Stomach (tissue), 9 donors: ENCODE measurements around the gene SMCO2. TPM values are rescaled to one million over a fixed set of nuclear protein-coding genes. Genes with fewer than 3 reads are reported as not detected.

Experiments used
- DNase-seq, 2 donors: peaks; one replicate each; pipeline versions ENCODE4 v3.0.0 to v3.0.0-alpha.2; 2013 to 2019
- H3K27ac ChIP-seq, 5 donors: fragments of 200-600 bp in 4 of 5; sonication (generic) in 4 of 5; one replicate each; pipeline ENCODE4 v1.5.1; 2013 to 2019; ENCODE audit warnings: mild to moderate bottlenecking in 1 of 5, moderate library complexity in 1 of 5
- H3K27me3 ChIP-seq, 3 donors: fragments of 200-600 bp; sonication (generic); one replicate each; pipeline ENCODE4 v1.5.1; 2017 to 2019; ENCODE audit warnings: mixed run types in 1 of 3
- H3K36me3 ChIP-seq, 4 donors: fragments of 200-600 bp; sonication (generic); 1 replicate in 3 of 4; 2 replicates in 1 of 4; pipeline ENCODE4 v1.5.1; 2016 to 2019
- H3K4me1 ChIP-seq, 4 donors: fragments of 200-600 bp; sonication (generic); one replicate each; pipeline ENCODE4 v1.5.1; 2016 to 2019
- H3K4me3 ChIP-seq, 4 donors: fragments of 200-600 bp; sonication (generic) in 3 of 4; one replicate each; pipeline ENCODE4 v1.5.1; 2016 to 2019; ENCODE audit warnings: mild to moderate bottlenecking in 1 of 4
- H3K9me3 ChIP-seq, 4 donors: fragments of 200-600 bp; sonication (generic); one replicate each; pipeline ENCODE4 v1.5.1; 2016 to 2019
- EP300 ChIP-seq: sonication (generic); formaldehyde crosslinking; IDR thresholded peaks from one replicate; pipeline ENCODE4 v1.6.1; 2017; ENCODE audit warnings: antibody characterized with exemption
- POLR2A ChIP-seq, 4 donors: fragments of 450-650 bp; IDR thresholded peaks; one replicate each; pipeline ENCODE4 v1.6.1; 2016; ENCODE audit warnings: antibody characterized with exemption in 4 of 4, control low read depth in 2 of 4, mild to moderate bottlenecking in 1 of 4, moderate library complexity in 1 of 4
- POLR2AphosphoS5 ChIP-seq, 3 donors: sonication (generic); formaldehyde crosslinking; IDR thresholded peaks; one replicate each; pipeline ENCODE4 v1.6.1; 2016; ENCODE audit warnings: antibody characterized with exemption in 3 of 3
- WGBS, 5 donors: extraction: QIAGEN DNeasy Blood & Tissue Kit in 3 of 5; methylation state at CpG; one replicate each; pipeline versions ENCODE4 v1.1.5 to v1.1.7; 2013 to 2018; 5-methylcytosine and 5-hydroxymethylcytosine counted together
- intact Hi-C: fragments of 100-400 bp; cut with DNase I; formaldehyde crosslinking; loops from one replicate; pipeline ENCODE4 v1.15.1; 2023; ENCODE audit warnings: low total_unique reads
- polyA plus RNA-seq, 3 donors: library from polyadenylated mRNA; stranded (reverse); fragments of 200-250 nt; gene quantifications; one replicate each; pipeline ENCODE4 v1.2.3, GENCODE V29; 2013
- total RNA-seq, 5 donors: library from RNA; depleted of rRNA; stranded (reverse); fragments of >200 nt; gene quantifications; one replicate each; pipeline versions ENCODE4 v1.1.0 to v1.2.3, GENCODE V29; 2014 to 2016
- TF ChIP-seq, protein P1 (sequence below), 7 experiments: fragments of 450-650 bp in 4 of 7; fragments of 200-600 bp in 3 of 7; sonication (generic) in 3 of 7; IDR thresholded peaks; one replicate each; pipeline ENCODE4 v1.5.1; 2016 to 2019; ENCODE audit warnings: antibody characterized with exemption in 7 of 7, control low read depth in 2 of 7, mild to moderate bottlenecking in 1 of 7
- donor health status: healthy with polysubstance abuse.
- donor health status: Bipolar disorder and iron deficiency.
- donor health status: healthy.

SMCO2 gene
- total and polyA plus RNA-seq, 8 donors, result 1.2 to 2.5 TPM; not detected in 6

DNA sequence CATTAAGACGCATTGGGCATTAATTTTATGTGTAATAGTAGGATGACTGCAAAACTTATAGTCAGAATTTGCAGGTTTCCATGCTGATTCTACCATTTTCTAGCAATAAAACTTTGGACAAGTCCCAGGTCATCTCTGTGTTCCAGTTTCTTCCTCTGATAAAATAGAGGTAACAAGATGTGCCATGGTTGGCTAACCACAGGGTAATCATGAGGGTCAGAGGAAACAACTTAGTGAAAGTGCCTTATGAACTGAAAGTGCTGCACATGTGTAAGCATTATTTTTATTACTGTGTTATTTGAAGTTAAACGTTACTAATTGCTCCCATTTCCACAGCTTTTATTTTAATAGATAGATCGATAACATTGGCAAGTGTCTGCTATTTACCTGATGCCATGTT is 21.1 kb downstream of the SMCO2 start:
- no peaks in the 10 kb centered on the region for H3K4me1 ChIP-seq

DNA sequence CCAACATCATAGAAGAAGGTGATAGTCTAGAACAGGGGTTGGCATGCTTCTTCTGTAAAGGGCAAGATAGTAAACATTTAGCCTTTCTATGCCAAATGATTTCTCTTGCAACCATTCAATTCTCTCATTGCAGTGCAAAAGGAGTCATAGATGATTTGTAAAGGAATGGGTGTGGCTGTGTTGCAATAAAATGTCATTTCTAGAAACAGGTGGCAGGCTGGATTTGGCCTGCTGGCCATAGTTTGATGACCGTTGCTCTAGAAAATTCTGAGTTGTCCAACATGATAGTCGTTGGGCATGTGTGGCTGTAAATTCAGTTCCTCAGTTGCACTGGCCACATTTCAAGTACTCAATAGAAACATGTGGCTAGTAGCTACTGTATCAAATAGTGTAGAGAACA is 21.7 kb downstream of the SMCO2 start:
- Histone ChIP-seq H3K4me3 (no peak overlapping the region), H3K4me1 (no peaks in the 10 kb centered on the region), H3K27me3 (no peaks in the 10 kb centered on the region), H3K27ac (no peak overlapping the region), H3K9me3 (no peaks in the 10 kb centered on the region), H3K36me3 (no peaks in the 10 kb centered on the region)
- no peak for DNase-seq
- WGBS, 5 donors, result 73 to 92% (median 83%) methylated on average over 2 of the region's 2 CpGs
- intact Hi-C loops, result no loop called here
- TF ChIP-seq EP300 (no peak), POLR2A (IDR thresholded peaks at IDR 0.05) (no peak), POLR2AphosphoS5 (IDR thresholded peaks at IDR 0.05) (no peak)
- TF ChIP-seq, protein P1, sequence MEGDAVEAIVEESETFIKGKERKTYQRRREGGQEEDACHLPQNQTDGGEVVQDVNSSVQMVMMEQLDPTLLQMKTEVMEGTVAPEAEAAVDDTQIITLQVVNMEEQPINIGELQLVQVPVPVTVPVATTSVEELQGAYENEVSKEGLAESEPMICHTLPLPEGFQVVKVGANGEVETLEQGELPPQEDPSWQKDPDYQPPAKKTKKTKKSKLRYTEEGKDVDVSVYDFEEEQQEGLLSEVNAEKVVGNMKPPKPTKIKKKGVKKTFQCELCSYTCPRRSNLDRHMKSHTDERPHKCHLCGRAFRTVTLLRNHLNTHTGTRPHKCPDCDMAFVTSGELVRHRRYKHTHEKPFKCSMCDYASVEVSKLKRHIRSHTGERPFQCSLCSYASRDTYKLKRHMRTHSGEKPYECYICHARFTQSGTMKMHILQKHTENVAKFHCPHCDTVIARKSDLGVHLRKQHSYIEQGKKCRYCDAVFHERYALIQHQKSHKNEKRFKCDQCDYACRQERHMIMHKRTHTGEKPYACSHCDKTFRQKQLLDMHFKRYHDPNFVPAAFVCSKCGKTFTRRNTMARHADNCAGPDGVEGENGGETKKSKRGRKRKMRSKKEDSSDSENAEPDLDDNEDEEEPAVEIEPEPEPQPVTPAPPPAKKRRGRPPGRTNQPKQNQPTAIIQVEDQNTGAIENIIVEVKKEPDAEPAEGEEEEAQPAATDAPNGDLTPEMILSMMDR (IDR thresholded peaks at IDR 0.05), result no peak

More for the DNA sequence above, 21.1 kb downstream of the SMCO2 start:
- H3K27me3 ChIP-seq, result no peaks in the 10 kb centered on the region
- no peak for DNase-seq
- no peak overlapping the region for H3K27ac ChIP-seq
- H3K4me3 ChIP-seq, result no peak overlapping the region
- intact Hi-C loops, result no loop called here
- WGBS, 5 donors, result 88 to 95% (median 93%) methylated on average over 3 of the region's 3 CpGs
- H3K36me3 ChIP-seq, result no peaks in the 10 kb centered on the region
- H3K9me3 ChIP-seq, result no peaks in the 10 kb centered on the region
- TF ChIP-seq EP300, result no peak
- no peak for TF ChIP-seq POLR2AphosphoS5 (IDR thresholded peaks at IDR 0.05)
- TF ChIP-seq POLR2A (IDR thresholded peaks at IDR 0.05), result no peak
- TF ChIP-seq, protein P1 (IDR thresholded peaks at IDR 0.05), result no peak

DNA sequence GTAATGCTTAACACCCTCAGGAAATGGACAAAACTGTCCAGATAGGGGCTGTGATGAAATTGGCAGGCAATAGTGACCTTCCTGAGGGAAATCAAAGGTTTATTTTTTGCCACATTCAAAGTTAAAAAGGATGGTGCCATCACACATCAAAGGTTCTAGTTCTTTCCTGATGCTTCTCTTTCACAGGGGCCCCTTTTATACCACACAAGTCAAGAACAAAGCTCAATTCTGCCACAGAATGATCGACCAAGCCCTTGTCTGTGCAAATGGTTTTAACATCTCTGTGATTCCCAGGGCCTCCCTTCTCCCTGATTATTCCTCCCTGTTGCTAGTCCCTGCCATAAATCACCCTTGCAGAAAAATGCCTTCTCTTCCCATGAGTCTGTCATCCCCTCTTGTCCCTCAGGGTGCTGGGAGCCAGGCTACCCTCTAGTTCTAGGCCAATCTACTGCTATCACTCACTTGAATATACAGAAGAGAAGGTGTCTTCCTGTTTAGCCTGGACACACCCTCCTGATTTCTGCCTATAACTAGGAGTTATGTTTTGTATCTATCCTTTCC is 22.7 kb downstream of the SMCO2 start:
- Histone ChIP-seq H3K9me3 (no peaks in the 10 kb centered on the region), H3K27ac (no peak overlapping the region), H3K4me1 (no peaks in the 10 kb centered on the region), H3K36me3 (no peaks in the 10 kb centered on the region), H3K27me3 (no peaks in the 10 kb centered on the region), H3K4me3 (no peak overlapping the region)
- WGBS, 5 donors, result 65 to 89% (median 79%) methylated on average over 1 of the region's 1 CpG
- no peak for DNase-seq
- intact Hi-C loops, result no loop called here
- TF ChIP-seq POLR2A (IDR thresholded peaks at IDR 0.05) (no peak), POLR2AphosphoS5 (IDR thresholded peaks at IDR 0.05) (no peak), EP300 (no peak)
- TF ChIP-seq, protein P1 (IDR thresholded peaks at IDR 0.05), result no peak

DNA sequence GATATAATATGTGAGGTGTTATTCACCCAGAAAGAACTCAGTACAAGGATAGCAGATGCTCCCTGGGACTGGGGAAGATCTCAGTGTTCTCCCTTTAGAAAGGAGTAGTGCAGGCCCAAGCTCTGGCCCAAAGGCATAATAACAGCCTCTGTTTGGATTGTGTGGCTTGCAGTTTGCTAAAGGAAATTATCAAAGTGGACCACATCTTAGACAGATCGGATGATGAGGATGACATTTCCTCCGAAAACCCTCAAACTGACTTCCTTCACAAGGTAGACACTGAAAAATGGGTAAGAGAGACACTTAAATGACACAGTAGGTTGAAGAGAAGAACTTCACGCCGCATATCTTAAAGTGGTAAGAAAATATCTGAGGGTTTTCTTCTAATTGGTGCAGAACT is 26.1 kb downstream of the SMCO2 start:
- no peaks in the 10 kb centered on the region for H3K36me3 ChIP-seq
- no peaks in the 10 kb centered on the region for H3K4me1 ChIP-seq
- H3K4me3 ChIP-seq, result no peak overlapping the region
- no peak overlapping the region for H3K27ac ChIP-seq
- no peaks in the 10 kb centered on the region for H3K27me3 ChIP-seq
- TF ChIP-seq EP300 (no peak), POLR2A (IDR thresholded peaks at IDR 0.05) (no peak), POLR2AphosphoS5 (IDR thresholded peaks at IDR 0.05) (no peak)
- TF ChIP-seq, protein P1 (IDR thresholded peaks at IDR 0.05), result no peak
- intact Hi-C loops, result no loop called here
- H3K9me3 ChIP-seq, result peaks cover 1 to 22% (median 12%) of the 10 kb centered on the region in 4 donors
- whole genome bisulfite sequencing, 5 donors, result 69 to 86% (median 74%) methylated on average over 4 of the region's 4 CpGs
- peak in 1 of 2 donors; percentile 16 for DNase-seq
